Panc1 (cell line): ENCODE measurements around the gene GCC2.
"Not testable (repeated sequence)": the region's sequence is repeated elsewhere in the genome, so short reads cannot be mapped to it uniquely, and the experiment has no call there.

Source experiments
- POLR2AphosphoS5 ChIP-seq: IDR thresholded peaks from 2 replicates; pipeline ENCODE4 v1.6.1; 2012; ENCODE audit warnings: mild to moderate bottlenecking, low read depth, low read length, moderate library complexity
- REST ChIP-seq, 2 experiments: IDR thresholded peaks; 2 replicates each; pipeline ENCODE4 v1.6.1; 2011 to 2012; ENCODE audit warnings: low read depth in 2 of 2, control low read depth in 1 of 2, low read length in 1 of 2, mild to moderate bottlenecking in 1 of 2, moderate library complexity in 1 of 2; ENCODE audit not compliant: insufficient read depth in 1 of 2
- SIN3A ChIP-seq: IDR thresholded peaks from 2 replicates; pipeline ENCODE4 v1.6.1; 2012; ENCODE audit warnings: low read depth, mild to moderate bottlenecking, low read length, moderate library complexity, borderline replicate concordance; ENCODE audit not compliant: insufficient read depth
- TCF7L2 ChIP-seq: IDR thresholded peaks from 2 replicates; pipeline ENCODE4 v1.6.1; 2011; ENCODE audit warnings: mild to moderate bottlenecking, low read depth, low read length, inconsistent platforms
- TF ChIP-seq, protein P1 (sequence below): fragments of 450-650 bp; IDR thresholded peaks from 2 replicates; pipeline ENCODE4 v1.5.1; 2017; ENCODE audit warnings: mild to moderate bottlenecking

- not testable (repeated sequence) for TF ChIP-seq REST (IDR thresholded peaks at IDR 0.05; ENCODE audit: insufficient read depth in 1 of 2, low read depth in 2 of 2, low read length in 1 of 2); SIN3A; POLR2AphosphoS5; TCF7L2
- TF ChIP-seq, protein P1, sequence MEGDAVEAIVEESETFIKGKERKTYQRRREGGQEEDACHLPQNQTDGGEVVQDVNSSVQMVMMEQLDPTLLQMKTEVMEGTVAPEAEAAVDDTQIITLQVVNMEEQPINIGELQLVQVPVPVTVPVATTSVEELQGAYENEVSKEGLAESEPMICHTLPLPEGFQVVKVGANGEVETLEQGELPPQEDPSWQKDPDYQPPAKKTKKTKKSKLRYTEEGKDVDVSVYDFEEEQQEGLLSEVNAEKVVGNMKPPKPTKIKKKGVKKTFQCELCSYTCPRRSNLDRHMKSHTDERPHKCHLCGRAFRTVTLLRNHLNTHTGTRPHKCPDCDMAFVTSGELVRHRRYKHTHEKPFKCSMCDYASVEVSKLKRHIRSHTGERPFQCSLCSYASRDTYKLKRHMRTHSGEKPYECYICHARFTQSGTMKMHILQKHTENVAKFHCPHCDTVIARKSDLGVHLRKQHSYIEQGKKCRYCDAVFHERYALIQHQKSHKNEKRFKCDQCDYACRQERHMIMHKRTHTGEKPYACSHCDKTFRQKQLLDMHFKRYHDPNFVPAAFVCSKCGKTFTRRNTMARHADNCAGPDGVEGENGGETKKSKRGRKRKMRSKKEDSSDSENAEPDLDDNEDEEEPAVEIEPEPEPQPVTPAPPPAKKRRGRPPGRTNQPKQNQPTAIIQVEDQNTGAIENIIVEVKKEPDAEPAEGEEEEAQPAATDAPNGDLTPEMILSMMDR: not testable (repeated sequence)
These were observed 13.4 kb upstream of the GCC2 start for GRCh38 chr2:108435578-108435977.
